Measurements from ENCODE around the gene UNC5CL. TPM values are rescaled to one million over a fixed set of nuclear protein-coding genes. Genes with fewer than 3 reads are reported as not detected.

The UNC5CL gene
- polyA plus RNA-seq, 1 donor (not counting 4 experiments of a cell fraction or from before 2014, with no cell fraction given), result 0.34 TPM

DNA sequence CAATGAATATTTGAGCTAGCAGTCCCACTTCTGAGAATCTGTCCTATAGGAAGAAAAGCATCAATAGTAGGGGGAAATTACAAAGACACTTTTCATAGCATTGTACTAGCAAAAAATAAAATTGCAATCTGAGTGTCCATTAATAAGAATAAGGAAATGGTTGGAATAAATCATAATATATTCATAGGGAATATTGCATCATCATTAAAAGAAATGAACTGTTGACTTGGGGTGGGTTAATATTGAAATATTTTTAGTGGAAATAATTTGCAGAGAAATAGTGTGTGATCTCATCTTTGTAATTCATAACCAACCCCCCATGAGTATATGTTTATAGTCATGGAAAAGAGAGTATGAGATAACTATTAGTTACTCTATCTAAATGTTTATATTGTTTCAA lies 46.2 kb upstream of the UNC5CL start:
- Histone ChIP-seq H3K79me2 (ENCODE audit: control insufficient read depth, insufficient read depth, low read length) (peaks cover 16% of the 10 kb centered on the region), H3K36me3 (ENCODE audit: control insufficient read depth in 2 of 2, extremely low read depth in 1 of 2, insufficient read depth in 2 of 2, low read length in 2 of 2) (peaks cover 14 to 19% of the 10 kb centered on the region in 2 experiments), H3K4me3 (ENCODE audit: control insufficient read depth in 2 of 3, extremely low read depth in 1 of 3, insufficient read depth in 2 of 3, low read depth in 1 of 3, low read length in 3 of 3) (no peak overlapping the region), H3K27me3 (ENCODE audit: control insufficient read depth, extremely low read depth, insufficient read depth, low read length) (no peaks in the 10 kb centered on the region), H3K9ac (ENCODE audit: control insufficient read depth, extremely low read depth, insufficient read depth, low read length) (no peak overlapping the region), H3K9me3 (ENCODE audit: control insufficient read depth, low read depth, low read length) (no peaks in the 10 kb centered on the region), H3K9me1 (ENCODE audit: control insufficient read depth, extremely low read depth, insufficient read depth, low read length) (no peaks in the 10 kb centered on the region), H2AFZ (ENCODE audit: control insufficient read depth, low read length) (no peak overlapping the region), H3K27ac (ENCODE audit: control insufficient read depth, insufficient read depth, low read length) (no peak overlapping the region), H3K4me1 (ENCODE audit: control insufficient read depth, extremely low read depth, insufficient read depth, low read length) (no peaks in the 10 kb centered on the region), H3K4me2 (ENCODE audit: control insufficient read depth, extremely low read depth, insufficient read depth, low read depth, low read length) (no peak overlapping the region), H4K20me1 (ENCODE audit: control insufficient read depth, extremely low read depth, insufficient read depth, low read length) (no peaks in the 10 kb centered on the region)
- TF ChIP-seq, protein P1, sequence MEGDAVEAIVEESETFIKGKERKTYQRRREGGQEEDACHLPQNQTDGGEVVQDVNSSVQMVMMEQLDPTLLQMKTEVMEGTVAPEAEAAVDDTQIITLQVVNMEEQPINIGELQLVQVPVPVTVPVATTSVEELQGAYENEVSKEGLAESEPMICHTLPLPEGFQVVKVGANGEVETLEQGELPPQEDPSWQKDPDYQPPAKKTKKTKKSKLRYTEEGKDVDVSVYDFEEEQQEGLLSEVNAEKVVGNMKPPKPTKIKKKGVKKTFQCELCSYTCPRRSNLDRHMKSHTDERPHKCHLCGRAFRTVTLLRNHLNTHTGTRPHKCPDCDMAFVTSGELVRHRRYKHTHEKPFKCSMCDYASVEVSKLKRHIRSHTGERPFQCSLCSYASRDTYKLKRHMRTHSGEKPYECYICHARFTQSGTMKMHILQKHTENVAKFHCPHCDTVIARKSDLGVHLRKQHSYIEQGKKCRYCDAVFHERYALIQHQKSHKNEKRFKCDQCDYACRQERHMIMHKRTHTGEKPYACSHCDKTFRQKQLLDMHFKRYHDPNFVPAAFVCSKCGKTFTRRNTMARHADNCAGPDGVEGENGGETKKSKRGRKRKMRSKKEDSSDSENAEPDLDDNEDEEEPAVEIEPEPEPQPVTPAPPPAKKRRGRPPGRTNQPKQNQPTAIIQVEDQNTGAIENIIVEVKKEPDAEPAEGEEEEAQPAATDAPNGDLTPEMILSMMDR (optimal IDR thresholded peaks at IDR 0.05 in 1 of 3, IDR thresholded peaks at IDR 0.05 in 1 of 3, conservative IDR thresholded peaks at IDR 0.05 in 1 of 3; ENCODE audit: extremely low read depth in 1 of 3, insufficient read depth in 2 of 3, low read length in 3 of 3), result no peak
- no peak for TF ChIP-seq EZH2 (IDR thresholded peaks at IDR 0.05; ENCODE audit: low read length)
- FAIRE-seq (no peak), DNase-seq (ENCODE audit: low read depth, low spot score) (no peak)
- dilution Hi-C loops (cut with MboI; ENCODE audit: extremely low pct_ligation_motif_present, low sequenced_read_pairs), result loop anchor here (25.0 kb wide), 1 partner anchor 102 kb away; no protein-coding TSS in a partner anchor

DNA sequence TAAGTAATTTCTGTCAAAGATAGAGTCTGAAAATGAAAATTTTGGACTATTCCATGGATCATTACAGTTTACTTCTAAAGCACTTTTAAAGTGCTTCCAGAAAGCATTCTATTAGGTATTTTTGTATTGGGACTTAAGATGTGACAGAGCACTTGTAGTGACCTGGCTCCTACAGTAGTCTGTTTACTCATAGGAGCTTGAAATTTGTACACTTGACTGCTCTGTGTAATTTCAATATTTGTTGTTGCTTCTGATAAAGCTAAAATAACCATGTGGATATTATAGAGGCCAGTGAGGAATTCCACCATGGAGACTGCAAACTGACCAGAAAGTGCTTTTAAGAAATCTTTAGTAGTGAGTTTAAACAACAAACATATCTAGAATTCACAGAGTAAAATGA lies 44.1 kb upstream of the UNC5CL start:
- H3K27ac ChIP-seq (ENCODE audit: control insufficient read depth, insufficient read depth, low read length), result no peak overlapping the region
- H3K9ac ChIP-seq (ENCODE audit: control insufficient read depth, extremely low read depth, insufficient read depth, low read length), result no peak overlapping the region
- no peaks in the 10 kb centered on the region for H3K9me1 ChIP-seq (ENCODE audit: control insufficient read depth, extremely low read depth, insufficient read depth, low read length)
- no peaks in the 10 kb centered on the region for H3K27me3 ChIP-seq (ENCODE audit: control insufficient read depth, extremely low read depth, insufficient read depth, low read length)
- dilution Hi-C loops (cut with MboI; ENCODE audit: extremely low pct_ligation_motif_present, low sequenced_read_pairs), result loop anchor here (25.0 kb wide), 1 partner anchor 104 kb away; no protein-coding TSS in a partner anchor
- H3K79me2 ChIP-seq (ENCODE audit: control insufficient read depth, insufficient read depth, low read length), result peaks cover 32% of the 10 kb centered on the region
- no peaks in the 10 kb centered on the region for H3K4me1 ChIP-seq (ENCODE audit: control insufficient read depth, extremely low read depth, insufficient read depth, low read length)
- no peaks in the 10 kb centered on the region for H3K9me3 ChIP-seq (ENCODE audit: control insufficient read depth, low read depth, low read length)
- no peaks in the 10 kb centered on the region for H4K20me1 ChIP-seq (ENCODE audit: control insufficient read depth, extremely low read depth, insufficient read depth, low read length)
- no peak for DNase-seq (ENCODE audit: low read depth, low spot score)
- TF ChIP-seq, protein P1 (optimal IDR thresholded peaks at IDR 0.05 in 1 of 3, IDR thresholded peaks at IDR 0.05 in 1 of 3, conservative IDR thresholded peaks at IDR 0.05 in 1 of 3; ENCODE audit: extremely low read depth in 1 of 3, insufficient read depth in 2 of 3, low read length in 3 of 3), result no peak
- no peak for TF ChIP-seq EZH2 (IDR thresholded peaks at IDR 0.05; ENCODE audit: low read length)
- no peak overlapping the region for H2AFZ ChIP-seq (ENCODE audit: control insufficient read depth, low read length)
- FAIRE-seq, result no peak
- no peak overlapping the region for H3K4me3 ChIP-seq (ENCODE audit: control insufficient read depth in 2 of 3, extremely low read depth in 1 of 3, insufficient read depth in 2 of 3, low read depth in 1 of 3, low read length in 3 of 3)
- H3K4me2 ChIP-seq (ENCODE audit: control insufficient read depth, extremely low read depth, insufficient read depth, low read depth, low read length), result no peak overlapping the region
- peaks cover 17 to 23% of the 10 kb centered on the region in 2 experiments for H3K36me3 ChIP-seq (ENCODE audit: control insufficient read depth in 2 of 2, extremely low read depth in 1 of 2, insufficient read depth in 2 of 2, low read length in 2 of 2)

All from keratinocyte (primary cell).